DMS153 treated with DMSO at 0.1 percent for 48 hours (cell line): ENCODE measurements around the gene EED.
"Not testable (repeated sequence)": the region's sequence is repeated elsewhere in the genome, so short reads cannot be mapped to it uniquely, and the experiment has no call there.

Experiments used
- DNase-seq: peaks from one replicate; lab custom pipeline; 2025; ENCODE audit not compliant: unreplicated experiment; lab: John Stamatoyannopoulos, UW

Gene EED

DNA sequence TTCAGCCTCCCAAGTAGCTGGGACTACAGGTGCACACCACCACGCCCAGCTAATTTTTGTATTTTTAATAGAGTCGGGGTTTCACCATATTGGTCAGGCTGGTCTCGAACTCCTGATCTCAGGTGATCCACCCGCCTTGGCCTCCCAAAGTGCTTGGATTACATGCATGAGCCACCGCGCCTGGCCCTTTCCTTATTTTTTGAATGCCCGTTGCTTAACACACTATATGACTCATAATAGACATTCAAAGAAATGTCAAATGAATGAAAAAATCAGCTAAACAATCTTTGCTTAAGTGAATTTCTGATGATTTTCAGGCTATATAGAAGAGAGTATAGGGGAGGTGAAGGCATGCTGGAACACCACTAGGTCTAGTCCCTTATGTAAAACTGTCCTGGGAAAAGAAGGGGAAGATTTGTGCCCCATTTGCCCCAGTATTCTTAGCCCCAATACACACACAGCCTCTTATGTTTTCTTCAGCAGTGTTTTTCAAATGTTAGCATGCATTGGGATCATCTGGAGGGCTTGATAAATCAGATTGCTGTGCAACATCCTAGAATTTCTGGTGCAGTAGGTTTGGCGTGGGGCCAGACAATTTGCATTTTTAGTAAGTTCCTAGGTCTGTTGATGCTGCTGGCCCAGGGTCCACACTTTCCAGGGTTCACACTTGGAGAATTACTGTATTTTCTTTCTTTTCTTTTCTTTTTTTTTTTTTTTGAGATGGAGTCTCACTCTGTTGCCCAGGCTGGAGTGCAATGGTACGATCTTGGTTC is 45.1 kb downstream of the EED start:
- DNase-seq, result not testable (repeated sequence)

DNA sequence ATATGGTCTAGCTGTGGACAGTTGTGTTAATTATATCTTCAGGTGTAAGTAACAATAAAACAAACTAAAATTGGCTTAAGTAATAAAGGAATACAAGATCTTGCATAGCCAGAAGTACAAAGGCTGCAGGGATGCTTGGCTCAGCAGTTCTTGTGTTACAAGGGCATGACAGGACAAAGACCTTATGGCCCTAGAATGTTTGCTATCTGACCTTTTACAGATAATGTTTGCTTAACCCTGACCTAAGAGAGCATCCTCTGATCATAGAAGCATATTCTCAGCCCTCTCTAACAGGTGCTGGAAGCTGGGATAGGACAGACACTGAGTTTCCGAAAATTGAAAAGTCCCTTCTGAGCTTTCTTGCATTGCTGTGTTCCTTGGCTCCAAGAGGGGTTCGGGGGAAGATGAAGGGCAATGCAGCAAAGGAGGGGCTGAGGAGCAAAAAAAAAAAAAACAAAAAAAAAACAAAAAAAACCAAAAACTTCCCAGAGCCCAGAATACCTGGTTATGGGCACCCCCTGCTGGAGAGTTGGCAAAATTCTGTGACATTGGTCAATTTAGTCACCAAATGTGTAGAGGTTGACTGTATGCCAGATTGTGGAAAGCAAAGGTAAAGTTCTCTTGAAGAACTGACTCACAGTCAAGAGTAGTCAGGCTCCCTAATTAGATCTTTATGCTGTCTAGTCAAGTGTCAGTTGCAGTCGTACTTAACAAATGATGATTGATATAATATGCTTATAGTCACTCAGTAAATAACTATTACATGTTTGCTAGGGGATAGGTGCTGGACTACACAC is 47.1 kb downstream of the EED start:
- DNase-seq, result peak; percentile 5

DNA sequence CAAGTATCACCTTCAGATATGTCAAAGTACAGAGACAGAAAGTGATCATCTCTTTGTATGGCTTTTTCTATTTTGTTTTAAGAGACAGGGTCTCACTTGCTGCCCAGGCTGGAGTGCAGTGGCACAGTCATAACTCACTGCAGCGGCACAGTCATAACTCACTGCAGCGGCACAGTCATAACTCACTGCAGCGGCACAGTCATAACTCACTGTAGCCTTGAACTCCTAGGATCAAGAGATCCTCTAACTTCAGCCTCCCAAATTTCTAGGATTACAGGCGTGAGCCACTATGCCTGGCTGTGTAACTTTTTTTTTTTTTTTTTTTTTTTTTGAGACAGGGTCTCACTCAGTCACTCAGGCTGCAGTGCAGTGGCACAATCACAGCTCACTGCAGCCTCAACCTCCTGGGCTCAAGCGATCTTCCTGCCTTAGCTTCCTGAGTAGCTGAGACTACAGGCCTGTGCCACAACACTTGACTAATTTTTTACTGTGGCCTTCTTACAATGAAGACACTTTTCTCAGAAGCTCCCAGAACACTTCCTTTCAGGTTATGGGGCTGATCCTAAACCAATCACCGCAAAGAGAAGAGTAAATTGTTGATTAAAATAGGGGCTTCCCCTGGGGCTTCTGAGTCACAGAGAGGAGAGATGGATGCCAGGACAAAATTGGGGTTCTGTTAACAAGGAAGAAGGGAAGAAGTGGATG is 48.5 kb downstream of the EED start:
- no peak for DNase-seq

DNA sequence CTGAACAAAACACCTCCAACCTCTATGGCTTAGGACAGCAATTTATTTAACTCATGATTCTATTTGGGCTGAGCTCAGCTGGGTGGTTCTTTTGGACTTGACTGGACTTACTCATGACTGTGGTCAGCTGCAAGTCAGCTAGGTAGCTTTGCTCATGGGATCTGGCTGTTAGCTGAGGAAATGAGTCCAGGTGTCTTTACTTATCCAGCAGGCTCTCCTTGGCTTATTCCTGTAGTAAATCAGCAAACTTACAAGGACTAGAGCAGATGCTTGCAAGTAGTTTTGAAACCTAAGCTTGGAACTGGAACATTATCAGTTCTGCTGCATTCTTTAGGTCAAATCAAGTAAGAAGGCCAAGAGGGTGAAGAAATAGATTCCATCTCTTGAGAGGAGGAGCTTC is 49.5 kb downstream of the EED start:
- no peak for DNase-seq

DNA sequence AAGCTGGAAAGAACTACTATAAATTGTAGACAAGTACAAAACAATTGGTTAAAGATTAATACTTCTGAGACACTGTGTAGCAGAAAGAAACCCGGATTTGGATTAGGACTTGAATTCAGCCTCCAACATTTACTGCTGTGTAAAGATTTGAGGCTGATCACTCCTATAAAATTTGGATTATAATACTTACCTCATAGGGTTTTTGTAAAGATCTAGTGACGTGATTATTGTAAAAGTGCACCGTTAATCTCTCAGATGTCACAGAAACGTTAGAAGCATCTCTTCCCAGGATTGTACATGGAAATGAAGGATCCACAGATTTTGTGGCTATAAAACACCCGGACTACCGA is 57.2 kb downstream of the EED start:
- no peak for DNase-seq

DNA sequence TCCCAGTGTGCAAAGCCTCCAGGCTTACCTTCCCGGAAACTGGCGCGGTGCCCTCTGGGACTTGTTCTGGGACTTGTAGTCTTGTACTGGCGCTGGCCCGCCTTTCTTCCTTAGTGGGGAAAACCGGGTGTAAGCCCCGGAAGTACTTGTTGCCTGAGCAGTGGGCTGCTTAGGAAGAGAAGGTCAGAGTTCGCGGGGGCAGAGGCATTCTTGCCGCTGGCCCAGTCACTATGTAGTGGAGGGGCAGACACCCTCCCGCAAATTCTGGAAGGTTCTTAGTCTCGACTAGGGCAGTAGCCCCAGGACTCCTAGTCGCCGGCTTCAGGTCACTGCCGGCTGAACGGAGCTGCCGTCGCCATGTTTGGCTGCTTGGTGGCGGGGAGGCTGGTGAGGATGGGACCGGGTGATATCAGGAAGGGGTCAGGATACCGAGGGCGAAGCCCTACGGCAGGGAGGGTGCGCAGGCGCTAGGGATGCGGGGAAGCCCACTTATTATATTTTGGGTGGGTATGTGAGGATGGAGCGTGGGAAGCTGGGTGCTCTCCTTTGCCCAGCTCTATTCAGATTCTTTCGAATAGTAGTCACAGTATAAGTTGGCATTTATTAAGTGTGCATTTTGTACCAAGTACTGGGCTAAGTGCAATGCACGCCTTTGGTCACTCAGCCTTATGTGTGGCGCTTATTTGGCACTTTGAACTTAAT is 57.7 kb downstream of the EED start, which contains the start of gene HIKESHI:
Gene HIKESHI (plus strand): TSS at position 149 of the 702 bp plus-strand sequence. CDS start 209 bp downstream, at position 358.
- DNase-seq, result peak; percentile 90

DNA sequence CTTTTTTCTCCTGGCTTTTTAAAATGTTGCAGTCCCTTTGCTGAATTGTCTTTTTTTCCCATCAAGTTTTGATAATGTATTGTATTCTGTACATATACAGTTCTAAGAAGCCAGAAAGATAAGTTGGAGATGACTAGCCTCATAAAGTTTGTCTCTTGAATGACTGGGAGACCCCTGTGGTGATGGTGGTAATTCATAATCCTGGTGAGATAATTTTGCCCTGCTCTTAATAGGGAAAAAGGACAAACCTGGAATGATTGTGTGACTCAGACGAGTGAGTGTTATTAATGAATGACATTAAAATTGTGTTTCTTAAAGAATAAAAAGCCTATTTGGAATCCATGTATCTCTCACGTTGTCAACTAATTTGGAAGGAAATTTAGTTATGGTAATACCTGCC is 58.7 kb downstream of the EED start:
- no peak for DNase-seq

DNA sequence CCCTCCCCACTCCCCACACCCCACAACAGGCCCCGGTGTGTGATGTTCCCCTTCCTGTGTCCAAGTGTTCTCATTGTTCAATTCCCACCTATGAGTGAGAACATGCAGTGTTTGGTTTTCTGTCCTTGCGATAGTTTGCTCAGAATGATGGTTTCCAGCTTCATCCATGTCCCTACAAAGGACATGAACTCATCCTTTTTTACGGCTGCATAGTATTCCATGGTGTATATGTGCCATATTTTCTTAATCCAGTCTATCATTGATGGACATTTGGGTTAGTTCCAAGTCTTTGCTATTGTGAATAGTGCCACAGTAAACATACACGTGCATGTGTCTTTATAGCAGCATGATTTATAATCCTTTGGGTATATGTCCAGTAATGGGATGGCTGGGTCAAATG is 64.2 kb downstream of the EED start:
- DNase-seq, result not testable (repeated sequence)

DNA sequence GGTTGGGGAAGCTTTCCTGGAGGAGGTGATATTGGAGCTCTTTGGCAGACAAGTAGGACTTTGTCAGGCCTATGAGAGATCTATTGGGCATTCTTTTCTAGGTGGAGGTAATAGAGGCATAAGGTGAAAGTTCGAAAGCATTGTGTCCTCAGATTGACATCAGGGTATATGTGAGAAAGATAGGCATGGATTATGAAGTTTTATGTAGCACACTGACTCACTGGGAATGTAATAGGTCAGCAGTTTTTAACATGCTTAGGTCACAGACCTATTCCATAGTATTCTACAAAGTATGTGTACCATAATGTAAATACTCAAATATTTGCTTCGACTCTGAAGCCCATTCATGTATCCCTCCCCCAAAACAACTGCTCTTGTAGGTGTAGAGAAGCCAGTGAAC is 69.2 kb downstream of the EED start:
- DNase-seq, result no peak

DNA sequence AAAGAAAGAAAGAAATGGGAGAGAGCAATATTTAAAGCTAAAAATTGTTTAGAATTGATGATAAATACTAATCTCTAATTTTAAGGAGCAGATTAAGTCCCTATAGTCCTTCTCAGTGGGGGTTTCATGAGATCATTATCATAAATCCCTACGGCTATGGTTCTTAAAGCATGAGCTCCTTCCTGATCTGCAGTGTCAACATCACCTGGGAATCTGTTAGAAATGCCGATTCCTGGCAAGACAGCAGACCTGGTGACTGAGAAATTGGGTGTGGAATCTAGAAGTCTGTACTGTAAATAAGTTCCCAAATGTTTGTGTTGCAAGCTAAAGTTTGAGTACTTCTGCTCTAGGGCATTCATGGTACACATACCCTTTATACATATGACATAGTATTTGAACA is 70.1 kb downstream of the EED start:
- no peak for DNase-seq
